Spleen (tissue), 7 donors: ENCODE measurements around the gene MRAP.

Experiments used
- CTCF ChIP-seq, 11 experiments: fragments of 200-600 bp in 7 of 11; fragments of 450-650 bp in 4 of 11; sonication (generic) in 4 of 11; IDR thresholded peaks in 8 of 11; conservative IDR thresholded peaks in 3 of 11; 1 replicate in 7 of 11; 2 replicates in 4 of 11; pipeline versions ENCODE4 v1.4.0 to v1.8.0; 2016 to 2021; ENCODE audit warnings: antibody characterized with exemption in 11 of 11, inconsistent platforms in 4 of 11, mild to moderate bottlenecking in 1 of 11
- POLR2A ChIP-seq, 3 donors: fragments of 450-650 bp; IDR thresholded peaks; one replicate each; pipeline ENCODE4 v1.5.1; 2017; ENCODE audit warnings: antibody characterized with exemption in 3 of 3, mild to moderate bottlenecking in 1 of 3
- POLR2AphosphoS5 ChIP-seq, 3 donors: sonication (generic); formaldehyde crosslinking; IDR thresholded peaks; one replicate each; pipeline ENCODE4 v1.5.1; 2017; ENCODE audit warnings: antibody characterized with exemption in 3 of 3
- donor health status: DM: no; HTN: no; CAD: no; lungs with moderate emphysema.
- donor health status: DM: no; HTN: no; CAD: no.
- donor health status: DM: no; HTN: no; CAD: no.

- TF ChIP-seq POLR2AphosphoS5 (IDR thresholded peaks at IDR 0.05) (no peak), CTCF (IDR thresholded peaks at IDR 0.05 in 8 of 11, conservative IDR thresholded peaks at IDR 0.05 in 3 of 11) (no peak), POLR2A (IDR thresholded peaks at IDR 0.05) (no peak)
Observed at GRCh38 chr21:32359719-32360260, 61.1 kb downstream of the MRAP start.
